Keratinocyte (primary cell): Measurements from ENCODE around the gene LRRC31. TPM values are rescaled to one million over a fixed set of nuclear protein-coding genes. Genes with fewer than 3 reads are reported as not detected.
A peak's percentile ranks its signal among the peaks of the same experiment; 100 is the strongest.

Experiments
- DNase-seq: peaks from one replicate; pipeline ENCODE4 v3.0.0-alpha.2; 2011; ENCODE audit warnings: low read depth, missing footprints, low spot score
- FAIRE-seq: peaks from 2 replicates; lab custom pipeline; 2011; peaks lifted over from hg19 to GRCh38; lab: Jason Lieb, UNC
- H2AFZ ChIP-seq: 2 replicates; pipeline ENCODE4 v1.6.0; 2012; ENCODE audit warnings: low read length, control low read depth, inconsistent platforms; ENCODE audit not compliant: control insufficient read depth
- H3K27ac ChIP-seq: 2 replicates; pipeline ENCODE4 v1.5.1; 2011; ENCODE audit warnings: low read length; ENCODE audit not compliant: control insufficient read depth, insufficient read depth
- H3K27me3 ChIP-seq: 3 replicates; pipeline ENCODE4 v1.6.0; 2011; ENCODE audit warnings: low read length; ENCODE audit not compliant: control insufficient read depth, insufficient read depth; ENCODE audit errors: extremely low read depth
- H3K36me3 ChIP-seq, 2 experiments: 2 replicates in 1 of 2; 3 replicates in 1 of 2; pipeline ENCODE4 v1.5.1; 2011; ENCODE audit warnings: low read length in 2 of 2, mild to moderate bottlenecking in 1 of 2; ENCODE audit not compliant: control insufficient read depth in 2 of 2, insufficient read depth in 2 of 2; ENCODE audit errors: extremely low read depth in 1 of 2
- H3K4me1 ChIP-seq: 3 replicates; pipeline ENCODE4 v1.5.1; 2011; ENCODE audit warnings: low read length; ENCODE audit not compliant: control insufficient read depth, insufficient read depth; ENCODE audit errors: extremely low read depth
- H3K4me2 ChIP-seq: 3 replicates; pipeline ENCODE4 v1.6.0; 2011; ENCODE audit warnings: low read depth, low read length; ENCODE audit not compliant: control insufficient read depth, insufficient read depth; ENCODE audit errors: extremely low read depth
- H3K4me3 ChIP-seq, 3 experiments: fragments of 200-600 bp in 1 of 3; sonication (generic) in 1 of 3; 2 replicates in 2 of 3; 3 replicates in 1 of 3; pipeline ENCODE4 v1.5.1; 2011 to 2016; ENCODE audit warnings: low read length in 3 of 3, mild to moderate bottlenecking in 3 of 3, control low read depth in 2 of 3, inconsistent platforms in 1 of 3, low read depth in 1 of 3, mixed read lengths in 1 of 3, mixed run types in 1 of 3, moderate library complexity in 1 of 3; ENCODE audit not compliant: control insufficient read depth in 2 of 3, insufficient read depth in 2 of 3; ENCODE audit errors: extremely low read depth in 1 of 3
- H3K79me2 ChIP-seq: 2 replicates; pipeline ENCODE4 v1.6.0; 2012; ENCODE audit warnings: low read length; ENCODE audit not compliant: control insufficient read depth, insufficient read depth
- H3K9ac ChIP-seq: 3 replicates; pipeline ENCODE4 v1.6.0; 2011; ENCODE audit warnings: low read length; ENCODE audit not compliant: control insufficient read depth, insufficient read depth; ENCODE audit errors: extremely low read depth
- H3K9me1 ChIP-seq: 3 replicates; pipeline ENCODE4 v1.6.0; 2011; ENCODE audit warnings: low read length; ENCODE audit not compliant: control insufficient read depth, insufficient read depth; ENCODE audit errors: extremely low read depth
- H3K9me3 ChIP-seq: 2 replicates; pipeline ENCODE4 v1.5.1; 2012; ENCODE audit warnings: low read depth, low read length; ENCODE audit not compliant: control insufficient read depth
- H4K20me1 ChIP-seq: 3 replicates; pipeline ENCODE4 v1.6.0; 2011; ENCODE audit warnings: low read length; ENCODE audit not compliant: control insufficient read depth, insufficient read depth; ENCODE audit errors: extremely low read depth
- EZH2 ChIP-seq: IDR thresholded peaks from one replicate; pipeline ENCODE4 v1.6.1; 2012; ENCODE audit warnings: inconsistent platforms, mild to moderate bottlenecking, low read length, moderate library complexity
- dilution Hi-C: fragments of 300-500 bp; cut with MboI; formaldehyde crosslinking; loops from one replicate; pipeline ENCODE4 v1.7.0; 2020; ENCODE audit warnings: low sequenced_read_pairs; ENCODE audit not compliant: extremely low pct_ligation_motif_present
- polyA plus RNA-seq, 5 experiments: library from polyadenylated mRNA; depleted of rRNA in 3 of 5; stranded (reverse) in 3 of 5; stranded (forward) in 1 of 5; unstranded in 1 of 5; fragments of >200 nt; gene quantifications; 1 replicate in 1 of 5; 2 replicates in 3 of 5; 3 replicates in 1 of 5; pipeline versions ENCODE4 v1.2.1 to v1.2.3, GENCODE V29; 2011 to 2012; ENCODE audit warnings: missing spikeins in 2 of 5, low read depth in 1 of 5, low replicate concordance in 1 of 5
- TF ChIP-seq, protein P1 (sequence below), 3 experiments: IDR thresholded peaks in 1 of 3; conservative IDR thresholded peaks in 1 of 3; optimal IDR thresholded peaks in 1 of 3; 2 replicates in 2 of 3; 3 replicates in 1 of 3; pipeline versions ENCODE3 to v1.5.1; 2011; ENCODE audit warnings: low read length in 3 of 3, mild to moderate bottlenecking in 3 of 3, moderate library complexity in 2 of 3, control low read depth in 1 of 3, inconsistent platforms in 1 of 3; ENCODE audit not compliant: insufficient read depth in 2 of 3; ENCODE audit errors: extremely low read depth in 1 of 3

LRRC31 gene
- polyA plus RNA-seq, 1 donor (not counting 4 experiments of a cell fraction or from before 2014, with no cell fraction given) = not detected

DNA sequence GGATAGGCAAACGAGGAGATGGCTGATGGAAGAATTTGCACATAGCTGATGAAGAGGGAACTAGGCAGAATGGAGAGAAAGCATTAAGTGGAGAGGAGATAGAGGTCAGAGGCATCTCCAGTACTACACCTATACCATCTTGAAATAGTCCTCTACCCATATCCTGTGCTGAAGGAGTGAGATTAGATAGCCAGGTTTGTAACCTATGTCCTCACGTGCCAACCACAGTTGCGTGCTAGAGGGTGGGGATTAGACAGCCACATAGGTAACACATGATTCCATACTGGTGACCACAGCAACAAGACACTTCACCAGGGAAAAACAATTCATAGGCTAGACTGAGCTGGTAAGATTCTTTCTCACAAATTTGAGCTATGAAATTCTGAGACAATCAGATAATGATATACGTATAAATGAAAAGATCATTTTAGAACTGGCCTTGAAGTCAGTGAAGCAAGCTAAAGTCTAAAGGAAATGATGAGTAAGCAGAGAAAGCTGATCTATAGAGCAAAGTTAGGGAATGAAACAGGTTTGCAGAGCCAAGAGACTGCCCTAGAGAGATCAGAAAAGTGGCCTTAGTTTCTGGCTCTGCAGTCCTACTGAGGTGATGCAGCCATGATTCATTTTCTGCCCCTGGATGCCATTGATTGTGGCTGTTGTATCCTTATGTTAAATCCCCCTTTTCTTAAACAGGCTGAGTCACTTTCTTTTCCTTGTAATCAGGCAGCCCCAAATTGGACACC lies 78.9 kb downstream of the LRRC31 start:
- dilution Hi-C loops = no loop called here
- TF ChIP-seq EZH2 = no peak
- TF ChIP-seq, protein P1, sequence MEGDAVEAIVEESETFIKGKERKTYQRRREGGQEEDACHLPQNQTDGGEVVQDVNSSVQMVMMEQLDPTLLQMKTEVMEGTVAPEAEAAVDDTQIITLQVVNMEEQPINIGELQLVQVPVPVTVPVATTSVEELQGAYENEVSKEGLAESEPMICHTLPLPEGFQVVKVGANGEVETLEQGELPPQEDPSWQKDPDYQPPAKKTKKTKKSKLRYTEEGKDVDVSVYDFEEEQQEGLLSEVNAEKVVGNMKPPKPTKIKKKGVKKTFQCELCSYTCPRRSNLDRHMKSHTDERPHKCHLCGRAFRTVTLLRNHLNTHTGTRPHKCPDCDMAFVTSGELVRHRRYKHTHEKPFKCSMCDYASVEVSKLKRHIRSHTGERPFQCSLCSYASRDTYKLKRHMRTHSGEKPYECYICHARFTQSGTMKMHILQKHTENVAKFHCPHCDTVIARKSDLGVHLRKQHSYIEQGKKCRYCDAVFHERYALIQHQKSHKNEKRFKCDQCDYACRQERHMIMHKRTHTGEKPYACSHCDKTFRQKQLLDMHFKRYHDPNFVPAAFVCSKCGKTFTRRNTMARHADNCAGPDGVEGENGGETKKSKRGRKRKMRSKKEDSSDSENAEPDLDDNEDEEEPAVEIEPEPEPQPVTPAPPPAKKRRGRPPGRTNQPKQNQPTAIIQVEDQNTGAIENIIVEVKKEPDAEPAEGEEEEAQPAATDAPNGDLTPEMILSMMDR (optimal IDR thresholded peaks at IDR 0.05 in 1 of 3, IDR thresholded peaks at IDR 0.05 in 1 of 3, conservative IDR thresholded peaks at IDR 0.05 in 1 of 3; ENCODE audit: extremely low read depth in 1 of 3, insufficient read depth in 2 of 3, low read length in 3 of 3) = no peak
- Histone ChIP-seq H2AFZ (no peak overlapping the region), H3K27me3 (no peaks in the 10 kb centered on the region), H3K4me3 (no peak overlapping the region), H3K9ac (no peak overlapping the region), H3K9me1 (no peaks in the 10 kb centered on the region), H4K20me1 (no peaks in the 10 kb centered on the region), H3K36me3 (peaks cover 7 to 9% of the 10 kb centered on the region in 2 experiments), H3K9me3 (no peaks in the 10 kb centered on the region), H3K79me2 (no peaks in the 10 kb centered on the region), H3K4me2 (no peak overlapping the region), H3K4me1 (no peaks in the 10 kb centered on the region), H3K27ac (no peak overlapping the region)
- DNase-seq (no peak), FAIRE-seq (peak; percentile 55)

DNA sequence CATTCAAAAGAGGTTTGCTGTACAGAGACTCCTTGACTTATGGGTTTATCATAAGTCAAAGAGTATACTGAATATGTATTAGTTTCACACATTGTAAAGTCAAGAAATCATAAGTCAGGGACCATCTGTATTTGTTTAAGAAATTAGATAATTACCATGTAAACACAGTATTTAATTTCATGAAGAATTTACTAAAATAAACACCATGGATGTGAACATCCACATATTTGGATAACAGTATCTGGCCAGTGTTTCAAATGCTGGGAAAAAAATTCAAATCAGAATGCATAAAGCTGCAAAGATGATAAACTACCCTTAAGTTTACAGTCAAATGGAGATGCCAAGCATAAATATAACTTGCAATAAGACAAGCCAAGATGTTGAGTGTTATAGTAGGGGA lies 79.5 kb downstream of the LRRC31 start:
- H3K36me3 ChIP-seq = peaks cover 8 to 9% of the 10 kb centered on the region in 2 experiments
- H3K9ac ChIP-seq = no peak overlapping the region
- H3K27ac ChIP-seq = no peak overlapping the region

More for the DNA sequence above, 79.5 kb downstream of the LRRC31 start:
- Histone ChIP-seq H3K4me2 (no peak overlapping the region), H2AFZ (no peak overlapping the region), H3K9me3 (no peaks in the 10 kb centered on the region), H3K27me3 (no peaks in the 10 kb centered on the region), H3K4me1 (no peaks in the 10 kb centered on the region), H3K79me2 (no peaks in the 10 kb centered on the region), H4K20me1 (no peaks in the 10 kb centered on the region), H3K9me1 (no peaks in the 10 kb centered on the region), H3K4me3 (no peak overlapping the region)
- TF ChIP-seq EZH2 = no peak
- TF ChIP-seq, protein P1 (optimal IDR thresholded peaks at IDR 0.05 in 1 of 3, IDR thresholded peaks at IDR 0.05 in 1 of 3, conservative IDR thresholded peaks at IDR 0.05 in 1 of 3; ENCODE audit: extremely low read depth in 1 of 3, insufficient read depth in 2 of 3, low read length in 3 of 3) = no peak
- DNase-seq (no peak), FAIRE-seq (no peak)
- dilution Hi-C loops = no loop called here

Other genes with a start within 250 kb of the LRRC31 start
- 5.2 to 11.9 TPM (median 7.1 TPM) in 3 replicates for gene MECOM, start 206.2 kb downstream of the LRRC31 start, polyA plus RNA-seq
- gene TERC, start 104.9 kb downstream of the LRRC31 start, polyA plus RNA-seq = 0.50 to 1.1 TPM (median 0.69 TPM) in 3 replicates
- 2.5 to 3.4 TPM (median 2.9 TPM) in 3 replicates for gene ACTRT3, start 100.4 kb downstream of the LRRC31 start, polyA plus RNA-seq
- gene MYNN, start 96.5 kb downstream of the LRRC31 start, polyA plus RNA-seq = 10.0 to 16.9 TPM (median 11.2 TPM) in 3 replicates
- not detected in 3 replicates for gene LRRIQ4, start 57.1 kb downstream of the LRRC31 start, polyA plus RNA-seq
- 0.17 to 0.43 TPM (median 0.36 TPM) in 3 replicates for gene LRRC34, start 57.0 kb downstream of the LRRC31 start, polyA plus RNA-seq
- not detected in 3 replicates for gene SAMD7, start 41.6 kb upstream of the LRRC31 start, polyA plus RNA-seq
- gene SEC62, start 96.9 kb upstream of the LRRC31 start, polyA plus RNA-seq = 63.3 to 66.7 TPM (median 66.1 TPM) in 3 replicates
- gene GPR160, start 168.1 kb upstream of the LRRC31 start, polyA plus RNA-seq = 0.12 to 0.29 TPM (median 0.22 TPM) in 3 replicates